PC-9 (cell line): ENCODE data around the gene TSHZ2.

ENCODE experiments used
- EZH2 ChIP-seq: fragments of 200-600 bp; sonication (generic); IDR thresholded peaks from 2 replicates; pipeline ENCODE4 v1.8.0; 2017; ENCODE audit warnings: antibody characterized with exemption, low read depth
- TF ChIP-seq, protein P1 (sequence below): fragments of 200-600 bp; sonication (generic); conservative IDR thresholded peaks from 2 replicates; pipeline ENCODE4 v1.6.1; 2017; ENCODE audit warnings: mixed run types, antibody characterized with exemption, mild to moderate bottlenecking, moderate library complexity

DNA sequence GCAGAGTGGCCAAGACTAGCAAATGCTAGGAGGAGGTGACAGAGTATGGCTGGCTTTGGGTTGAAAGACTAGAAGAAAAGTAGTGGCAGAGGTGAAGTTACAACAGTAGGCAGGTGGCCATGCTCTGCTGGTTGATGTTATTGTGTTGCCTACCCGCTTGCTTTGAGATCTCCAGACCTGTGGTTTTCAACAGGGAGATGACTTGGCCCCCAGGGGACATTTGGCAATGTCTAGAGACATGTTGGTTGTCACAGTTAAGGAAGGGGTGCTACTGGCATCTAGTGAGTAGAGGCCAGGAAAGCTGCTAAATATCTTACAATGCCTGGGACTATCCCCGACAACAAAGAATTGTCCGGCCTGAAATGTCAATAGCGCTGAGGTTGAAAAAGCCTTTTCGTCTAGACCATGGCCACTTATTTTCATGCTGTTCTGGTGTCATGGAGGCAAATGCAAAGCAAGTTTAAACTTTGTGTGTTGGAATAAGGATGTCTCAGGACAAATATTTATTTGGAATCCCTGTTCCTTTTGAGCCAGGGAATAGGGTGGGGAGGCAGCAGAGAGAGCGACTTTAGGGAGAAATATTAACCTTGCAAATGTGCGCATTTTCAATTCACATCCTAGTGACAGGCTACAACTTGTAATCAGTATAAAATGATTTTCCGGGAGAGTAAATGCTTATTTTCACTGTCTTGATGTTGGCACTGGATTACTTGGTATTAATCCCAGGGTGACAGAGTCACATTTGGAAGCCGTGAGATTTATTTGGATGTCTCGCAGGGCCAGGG is 417.6 kb downstream of the TSHZ2 start:
- TF ChIP-seq, protein P1, sequence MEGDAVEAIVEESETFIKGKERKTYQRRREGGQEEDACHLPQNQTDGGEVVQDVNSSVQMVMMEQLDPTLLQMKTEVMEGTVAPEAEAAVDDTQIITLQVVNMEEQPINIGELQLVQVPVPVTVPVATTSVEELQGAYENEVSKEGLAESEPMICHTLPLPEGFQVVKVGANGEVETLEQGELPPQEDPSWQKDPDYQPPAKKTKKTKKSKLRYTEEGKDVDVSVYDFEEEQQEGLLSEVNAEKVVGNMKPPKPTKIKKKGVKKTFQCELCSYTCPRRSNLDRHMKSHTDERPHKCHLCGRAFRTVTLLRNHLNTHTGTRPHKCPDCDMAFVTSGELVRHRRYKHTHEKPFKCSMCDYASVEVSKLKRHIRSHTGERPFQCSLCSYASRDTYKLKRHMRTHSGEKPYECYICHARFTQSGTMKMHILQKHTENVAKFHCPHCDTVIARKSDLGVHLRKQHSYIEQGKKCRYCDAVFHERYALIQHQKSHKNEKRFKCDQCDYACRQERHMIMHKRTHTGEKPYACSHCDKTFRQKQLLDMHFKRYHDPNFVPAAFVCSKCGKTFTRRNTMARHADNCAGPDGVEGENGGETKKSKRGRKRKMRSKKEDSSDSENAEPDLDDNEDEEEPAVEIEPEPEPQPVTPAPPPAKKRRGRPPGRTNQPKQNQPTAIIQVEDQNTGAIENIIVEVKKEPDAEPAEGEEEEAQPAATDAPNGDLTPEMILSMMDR = no peak
- TF ChIP-seq EZH2 = no peak
